CD1c-positive myeloid dendritic cell (primary cell): ENCODE measurements around the gene OR51B2.
"Not testable (repeated sequence)": the region's sequence is repeated elsewhere in the genome, so short reads cannot be mapped to it uniquely, and the experiment has no call there.

Source experiments
- DNase-seq: peaks from one replicate; pipeline ENCODE4 v3.0.0-alpha.2; 2016; ENCODE audit errors: extremely low spot score

The OR51B2 gene, protein sequence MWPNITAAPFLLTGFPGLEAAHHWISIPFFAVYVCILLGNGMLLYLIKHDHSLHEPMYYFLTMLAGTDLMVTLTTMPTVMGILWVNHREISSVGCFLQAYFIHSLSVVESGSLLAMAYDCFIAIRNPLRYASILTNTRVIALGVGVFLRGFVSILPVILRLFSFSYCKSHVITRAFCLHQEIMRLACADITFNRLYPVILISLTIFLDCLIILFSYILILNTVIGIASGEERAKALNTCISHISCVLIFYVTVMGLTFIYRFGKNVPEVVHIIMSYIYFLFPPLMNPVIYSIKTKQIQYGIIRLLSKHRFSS

DNA sequence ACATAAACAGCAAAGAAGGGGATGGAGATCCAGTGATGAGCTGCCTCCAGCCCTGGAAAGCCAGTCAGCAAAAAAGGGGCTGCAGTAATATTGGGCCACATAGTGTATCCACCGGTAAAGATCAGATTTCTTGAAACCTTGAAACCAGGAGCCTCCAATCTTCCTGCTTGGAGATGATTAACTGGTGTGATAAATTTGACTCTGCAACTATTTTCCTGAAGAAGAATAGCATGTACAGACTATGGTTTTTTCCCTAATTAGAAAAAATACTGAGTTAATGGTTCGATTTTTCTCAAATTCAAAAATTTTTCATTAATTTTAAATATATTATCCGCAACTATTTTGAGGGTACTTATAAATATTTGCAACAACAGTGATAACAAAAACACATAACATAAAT, at the start of gene OR51B2:
TSS of gene OR51B2 (minus strand) at position 101 of the 400 bp plus-strand sequence. CDS start at position 101, 0 bp downstream.
- DNase-seq, result no peak

DNA sequence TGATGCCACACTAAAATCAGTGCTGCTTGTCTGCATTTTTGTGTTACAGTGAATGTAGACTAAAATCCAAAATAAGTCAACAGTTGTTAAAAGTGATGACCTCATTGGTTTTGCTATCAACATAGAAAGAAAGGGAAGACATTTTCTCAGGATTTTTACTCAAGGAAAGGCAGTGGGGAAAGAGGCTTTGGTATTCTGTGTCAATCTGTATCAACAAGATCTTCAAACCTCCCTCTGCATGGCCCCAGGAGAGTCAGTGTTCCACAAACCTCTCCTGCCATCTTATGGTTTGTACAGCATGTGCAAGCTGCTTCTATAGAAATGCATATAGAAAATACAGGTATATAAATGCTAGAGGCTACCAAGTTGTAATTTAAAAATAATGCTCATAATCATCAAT, 45.7 kb upstream of the OR51B2 start:
- no peak for DNase-seq

DNA sequence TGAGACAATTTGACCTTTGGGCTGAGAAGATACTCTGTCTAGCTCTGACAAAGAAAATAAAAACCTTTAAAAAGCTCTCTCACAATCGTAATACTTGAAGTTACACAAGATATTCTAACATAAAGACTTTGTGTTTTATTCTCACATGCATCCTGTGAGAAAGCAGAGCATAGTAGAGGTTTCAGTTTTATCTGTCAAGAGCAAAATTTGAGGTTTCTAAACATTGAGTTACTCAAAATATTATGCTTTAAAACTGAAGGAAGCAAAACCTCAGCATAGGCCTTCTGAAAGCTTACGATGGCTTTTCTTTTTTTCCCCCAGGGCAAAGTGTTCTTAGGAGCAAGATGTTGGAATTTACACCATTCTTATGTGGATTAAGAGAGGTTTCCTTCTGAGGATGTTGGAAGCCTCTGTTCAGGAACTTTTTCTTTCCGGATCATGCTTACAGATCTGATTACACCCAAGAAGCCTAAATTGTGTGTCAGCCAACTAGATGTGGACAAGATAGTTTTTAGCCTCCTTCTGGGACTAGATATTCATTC, 44.5 kb upstream of the OR51B2 start:
- DNase-seq, result no peak

DNA sequence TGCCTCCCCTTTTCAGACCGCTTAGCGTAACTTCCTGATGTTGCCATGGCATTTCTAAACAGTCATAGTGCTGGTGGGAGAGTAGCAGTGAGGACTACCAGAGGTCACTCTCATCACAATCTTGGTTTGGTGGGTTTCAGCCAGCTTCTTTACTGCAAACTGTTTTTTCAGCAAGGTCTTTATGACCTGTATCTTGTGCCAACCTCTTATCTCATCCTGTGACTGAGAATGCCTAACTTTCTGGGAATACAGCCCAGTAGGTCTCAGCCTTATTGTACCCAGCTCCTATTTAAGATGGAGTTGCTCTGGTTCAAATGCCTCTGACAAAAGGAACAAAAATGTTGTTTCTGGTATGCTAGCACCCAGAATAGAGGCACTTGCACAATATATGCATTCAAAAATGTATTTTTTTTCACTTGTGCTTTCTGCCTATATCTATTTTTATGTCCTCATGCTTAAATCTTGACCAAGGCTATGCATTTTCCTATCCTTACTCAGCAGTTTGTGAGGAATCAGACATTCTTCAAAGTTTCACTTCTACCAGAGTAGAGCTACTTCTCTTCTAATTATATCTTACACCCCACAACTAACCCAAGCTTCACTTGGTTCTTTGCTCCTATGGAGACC, 43.5 kb upstream of the OR51B2 start:
- DNase-seq, result no peak

DNA sequence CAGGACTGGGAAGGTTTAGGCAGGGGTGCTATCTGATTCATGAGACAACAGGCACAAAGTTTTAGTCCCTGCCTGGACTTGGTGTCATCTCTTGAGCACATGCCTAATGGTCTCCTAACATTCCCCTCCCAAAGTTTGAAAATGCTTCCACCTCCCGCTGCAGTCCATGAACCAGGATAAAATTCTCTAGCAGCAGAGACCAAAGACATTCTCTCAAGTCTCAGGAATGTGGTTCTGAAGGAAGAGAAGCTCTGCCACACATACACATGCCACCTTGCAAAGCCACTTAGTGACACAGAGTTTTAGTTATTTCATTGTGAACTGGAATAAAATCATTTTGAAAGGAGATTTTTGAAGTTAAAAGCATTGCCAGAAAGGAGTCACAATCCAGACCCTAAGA, 42.8 kb upstream of the OR51B2 start:
- no peak for DNase-seq

DNA sequence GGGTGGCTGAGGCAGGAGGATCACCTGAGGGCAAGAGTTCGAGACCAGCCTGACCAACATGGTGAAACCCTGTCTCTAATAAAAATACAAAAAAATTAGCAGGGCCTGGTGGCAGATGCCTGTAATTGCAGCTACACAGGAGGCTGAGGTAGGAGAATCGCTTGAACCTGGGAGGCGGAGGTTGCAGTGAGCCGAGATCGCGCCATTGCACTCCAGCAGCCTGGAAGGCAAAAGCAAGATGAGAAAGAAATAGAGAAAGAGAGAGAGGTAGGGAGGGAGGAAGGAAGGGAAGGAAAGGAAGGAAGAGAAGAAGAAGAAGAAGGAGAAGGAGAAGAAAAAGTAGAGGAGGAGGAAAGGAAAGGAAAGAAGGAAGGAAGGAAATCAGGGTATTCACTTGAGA, 42.3 kb upstream of the OR51B2 start:
- DNase-seq, result not testable (repeated sequence)

DNA sequence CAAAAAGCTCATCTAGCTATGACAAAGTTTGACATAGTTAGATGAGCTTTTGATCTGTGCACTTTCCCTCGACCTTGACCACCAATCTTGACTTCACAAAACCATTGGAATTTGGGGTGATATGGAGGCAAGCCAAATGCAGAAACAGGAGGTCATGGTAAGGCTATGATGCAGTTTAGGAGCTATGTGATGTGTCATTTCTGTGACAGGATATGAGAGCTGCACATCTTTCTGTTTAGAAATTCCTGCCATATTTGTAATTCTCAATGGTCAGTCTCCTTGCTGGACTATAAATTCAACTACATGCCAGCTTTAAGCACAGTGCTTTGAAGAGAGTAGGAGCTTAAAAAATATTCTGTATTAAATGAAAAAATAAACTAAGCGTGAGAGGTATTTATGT, 40.1 kb upstream of the OR51B2 start:
- DNase-seq, result no peak

DNA sequence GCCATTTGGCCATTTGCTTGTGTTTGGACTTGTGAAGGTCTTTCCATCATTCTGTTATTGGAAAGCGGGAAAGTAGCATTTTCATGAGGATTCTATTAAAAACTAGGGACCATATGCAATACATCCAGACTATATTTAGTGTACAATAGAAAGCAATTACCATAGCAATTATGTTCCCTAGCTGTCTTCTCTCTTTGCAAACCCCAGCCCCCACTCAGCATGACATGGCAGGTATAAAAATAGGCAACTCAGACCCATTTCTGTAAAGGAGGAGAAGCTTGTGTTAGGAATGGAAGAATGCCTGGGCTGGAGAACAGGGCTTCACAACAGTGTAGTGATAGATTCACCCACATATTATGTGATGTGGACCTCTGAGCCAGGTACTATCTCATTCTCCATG, 39.6 kb upstream of the OR51B2 start:
- DNase-seq, result no peak

DNA sequence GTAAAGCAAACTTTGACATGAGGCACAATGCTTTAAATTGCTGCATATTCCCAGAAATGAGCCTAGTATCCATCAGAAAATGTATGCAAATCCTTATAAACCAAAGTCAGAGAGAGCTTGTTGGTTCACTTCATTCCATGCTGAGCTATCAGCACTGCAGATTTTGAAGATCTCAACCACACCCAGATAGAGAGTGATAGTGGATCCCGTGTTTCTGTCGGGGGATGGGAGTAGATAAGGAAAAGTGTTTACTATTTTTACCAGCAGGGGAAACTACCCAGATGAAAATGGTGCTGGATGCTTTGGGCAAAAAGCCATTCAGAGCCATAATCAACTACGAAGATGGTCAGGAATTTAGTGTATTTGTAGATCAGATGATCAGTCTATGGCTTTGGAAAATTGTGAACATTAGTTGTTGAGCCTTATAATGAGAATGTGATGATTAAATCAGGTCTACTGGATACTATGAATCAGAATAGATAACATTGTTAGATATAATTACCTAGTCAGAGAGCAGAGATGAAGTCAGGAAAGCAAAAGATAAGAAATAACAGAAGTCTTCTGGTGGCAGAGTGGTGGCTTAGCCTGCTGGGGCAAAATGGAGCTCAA, 38.0 kb upstream of the OR51B2 start:
- DNase-seq, result no peak

DNA sequence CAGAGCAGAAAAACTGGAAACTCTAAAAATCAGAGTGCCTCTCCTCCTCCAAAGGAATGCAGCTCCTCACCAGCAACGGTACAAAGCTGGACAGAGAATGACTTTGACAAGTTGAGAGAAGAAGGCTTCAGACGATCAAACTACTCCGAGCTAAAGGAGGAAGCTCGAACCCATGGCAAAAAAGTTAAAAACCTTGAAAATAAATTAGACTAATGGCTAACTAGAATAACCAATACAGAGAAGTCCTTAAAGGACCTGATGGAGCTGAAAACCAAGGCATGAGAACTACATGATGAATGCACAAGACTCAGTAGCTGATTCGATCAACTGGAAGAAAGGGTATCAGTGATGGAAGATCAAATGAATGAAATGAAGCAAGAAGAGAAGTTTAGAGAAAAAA, 31.9 kb upstream of the OR51B2 start:
- not testable (repeated sequence) for DNase-seq

DNA sequence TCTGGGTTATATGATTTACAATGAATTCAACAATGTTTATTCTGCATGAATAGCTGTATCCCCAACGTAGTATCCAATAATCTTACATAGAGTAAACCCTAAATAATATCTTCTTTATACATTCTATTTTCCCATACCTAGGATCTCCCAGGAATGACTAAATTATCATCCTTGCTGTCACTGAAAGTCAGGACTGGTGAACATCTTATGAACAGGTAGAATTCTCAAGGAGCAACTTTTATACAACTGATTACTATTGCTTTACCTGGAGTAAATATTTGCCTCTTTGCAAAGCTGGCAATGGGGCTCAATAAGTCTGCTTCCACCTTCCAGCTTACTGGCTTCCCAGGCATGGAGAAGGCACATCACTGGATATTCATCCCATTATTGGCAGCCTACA, 27.1 kb upstream of the OR51B2 start, which contains the start of gene OR51B6:
TSS of gene OR51B6 (plus strand) at position 301 of the 400 bp plus-strand sequence. CDS start at position 301, 0 bp downstream.
- no peak for DNase-seq

DNA sequence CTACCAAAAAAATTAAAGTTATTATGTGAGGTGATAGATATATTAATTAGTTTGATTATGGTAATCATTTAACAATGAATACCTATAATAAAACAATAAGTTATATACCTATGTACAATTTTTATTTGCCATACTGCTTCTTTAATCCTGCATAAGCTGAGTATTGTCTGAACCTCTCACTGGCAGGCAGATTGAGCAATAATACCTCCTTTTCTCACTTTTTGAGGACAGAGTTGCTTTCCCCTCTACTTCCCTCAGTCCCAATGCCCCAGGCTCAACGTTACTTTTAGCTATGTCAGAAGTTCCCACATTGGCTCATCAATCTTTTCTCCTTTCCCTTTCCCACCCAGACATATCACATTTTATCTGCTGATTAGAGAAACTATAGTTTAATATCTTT, 25.5 kb upstream of the OR51B2 start:
- no peak for DNase-seq

DNA sequence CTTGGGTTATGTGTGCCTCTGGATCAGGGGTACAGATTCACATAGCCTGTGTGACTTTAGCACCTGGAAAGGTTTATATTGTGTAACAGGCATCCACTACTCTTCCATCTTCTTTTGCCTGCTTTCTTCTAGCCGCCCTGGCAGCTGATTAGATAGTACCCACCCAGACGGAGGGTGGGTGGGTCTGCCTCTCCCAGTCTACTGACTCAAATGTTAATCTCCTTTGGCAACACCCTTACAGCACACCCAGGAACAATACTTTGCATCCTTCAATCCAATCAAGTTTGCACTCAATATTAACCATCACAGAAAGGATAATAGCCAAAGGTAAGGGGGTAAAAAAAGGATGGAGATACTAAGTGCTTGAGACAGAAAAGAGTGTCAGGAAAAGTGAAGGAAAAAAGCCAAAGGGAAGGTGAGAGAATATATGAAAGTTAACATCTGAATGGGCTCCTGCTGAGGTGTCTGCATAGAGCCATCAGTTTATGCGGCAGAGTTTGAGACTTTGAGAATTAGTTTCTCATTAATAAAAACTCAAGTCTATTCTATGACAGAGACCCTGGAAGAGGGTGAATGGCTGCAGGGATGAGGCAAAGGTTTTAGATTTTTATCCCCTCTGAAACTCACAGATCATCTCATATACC, 24.6 kb upstream of the OR51B2 start:
- no peak for DNase-seq

DNA sequence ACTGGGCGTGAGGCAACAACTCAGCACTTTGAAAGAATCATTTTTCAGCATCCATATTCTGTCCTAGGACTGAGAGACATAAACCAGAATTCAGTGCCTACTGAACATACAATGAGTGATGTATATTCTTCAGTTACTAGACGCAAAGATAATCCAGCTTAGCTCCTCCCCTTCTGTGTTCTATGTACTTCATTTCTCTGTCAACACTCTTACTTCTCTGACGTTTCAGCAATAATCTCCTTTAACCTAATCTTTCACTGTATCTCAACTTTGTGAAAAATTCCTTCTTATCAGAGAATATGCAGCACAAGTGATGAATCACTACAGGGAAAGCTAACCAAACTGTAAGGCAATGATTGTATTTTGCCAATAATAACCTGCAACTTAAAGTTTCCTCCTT, 21.7 kb upstream of the OR51B2 start:
- DNase-seq, result no peak

DNA sequence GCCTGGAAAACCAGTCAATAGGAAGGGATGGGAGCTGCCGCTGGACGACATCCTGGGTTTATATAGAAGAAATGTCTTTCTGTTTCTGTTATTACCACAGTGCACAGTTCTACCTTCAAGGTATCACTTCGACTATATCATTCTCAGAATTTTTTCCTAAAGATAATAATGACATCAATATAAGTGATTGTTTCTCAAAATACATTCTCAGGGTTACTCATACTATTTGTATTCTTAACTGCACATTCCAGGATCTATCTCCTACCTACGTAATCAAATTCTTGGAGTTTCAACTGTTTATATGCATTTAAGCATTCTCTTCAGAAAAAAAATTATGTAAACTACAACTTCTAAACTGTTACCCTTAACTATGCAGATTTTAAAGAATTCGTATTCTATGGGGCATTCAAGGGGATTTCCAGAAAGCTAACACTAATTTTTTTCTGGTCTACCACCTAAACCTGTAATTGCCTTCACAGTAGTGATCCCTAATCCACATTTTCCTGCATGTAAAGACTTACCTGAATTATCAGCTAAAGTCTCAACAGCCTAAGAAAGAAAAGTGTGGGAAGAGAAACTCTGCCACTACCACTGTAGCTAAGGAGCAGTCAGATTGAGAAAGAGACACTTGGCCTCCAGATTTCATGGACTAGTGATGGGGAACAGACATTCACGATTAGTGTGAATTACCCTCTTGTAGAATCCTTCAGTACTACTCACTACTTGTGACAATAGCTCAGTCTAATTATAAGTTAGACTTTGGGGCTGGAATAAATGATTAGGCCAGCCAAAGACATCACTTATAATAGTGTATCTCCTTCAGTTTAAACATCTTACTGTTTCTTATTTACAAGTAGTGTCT, 19.6 kb upstream of the OR51B2 start, which contains the start of gene OR51B5:
TSS of gene OR51B5 (minus strand) at position 51 of the 862 bp plus-strand sequence. CDS start at position 51, 0 bp downstream.
- no peak for DNase-seq

DNA sequence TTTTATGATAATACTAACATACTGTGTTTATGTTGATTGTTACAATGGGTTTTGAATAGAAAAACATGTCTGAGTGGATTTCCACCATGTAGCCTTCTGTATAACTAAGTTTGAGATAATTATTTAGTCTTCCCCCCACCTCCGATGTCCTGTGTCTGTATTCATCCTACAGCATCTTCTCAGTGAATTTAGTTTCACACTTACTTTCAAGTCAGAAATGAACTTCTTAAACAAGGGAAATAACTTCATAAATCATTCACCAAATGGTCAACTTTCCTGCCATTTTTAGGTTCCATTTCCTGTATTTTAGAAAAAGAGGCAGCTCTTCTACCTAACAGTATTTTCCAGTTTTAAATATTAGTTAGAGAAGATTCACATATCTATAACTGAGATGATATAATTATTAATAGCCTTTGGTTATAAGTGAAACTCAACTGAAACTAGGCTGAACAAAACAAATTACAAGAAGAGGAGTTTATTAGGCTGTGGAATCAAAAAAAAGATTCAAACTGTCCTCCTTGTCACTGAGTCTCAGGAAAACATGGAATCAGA, 15.8 kb upstream of the OR51B2 start:
- no peak for DNase-seq

DNA sequence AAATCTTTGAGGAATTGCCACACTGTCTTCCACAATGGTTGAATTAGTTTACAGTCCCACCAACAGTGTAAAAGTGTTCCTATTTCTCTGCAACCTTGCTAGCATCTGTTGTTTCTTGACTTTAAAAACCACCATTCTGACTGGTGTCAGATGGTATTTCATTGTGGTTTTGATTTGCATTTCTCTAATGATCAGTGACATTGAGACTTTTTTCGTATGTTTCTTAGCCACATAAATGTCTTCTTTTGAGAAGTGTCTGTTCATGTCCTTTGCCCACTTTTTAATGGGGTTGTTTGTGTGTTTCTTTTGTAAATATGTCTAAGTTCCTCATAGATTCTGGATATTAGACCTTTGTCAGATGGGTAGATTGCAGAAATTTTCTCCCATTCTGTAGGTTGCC, 13.2 kb upstream of the OR51B2 start:
- DNase-seq, result not testable (repeated sequence)

DNA sequence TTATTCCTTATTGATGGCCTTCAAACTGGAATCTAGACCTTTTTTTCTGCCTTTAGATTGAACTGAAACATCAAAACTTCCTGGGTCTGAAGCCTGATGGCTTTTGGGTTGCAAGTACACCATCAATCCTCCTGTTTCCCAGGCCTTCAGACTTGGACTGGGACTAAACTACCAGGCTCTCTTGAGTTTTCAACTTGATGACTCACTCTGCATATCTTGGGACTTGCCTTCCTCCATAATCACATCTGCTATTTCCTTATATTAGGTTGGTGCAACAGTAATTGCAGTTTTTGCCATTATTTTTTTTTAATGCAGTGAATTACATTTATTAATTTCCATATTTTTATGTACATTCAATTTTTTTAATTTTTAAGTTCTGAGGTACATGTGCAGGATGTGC, 12.2 kb upstream of the OR51B2 start:
- DNase-seq, result no peak

DNA sequence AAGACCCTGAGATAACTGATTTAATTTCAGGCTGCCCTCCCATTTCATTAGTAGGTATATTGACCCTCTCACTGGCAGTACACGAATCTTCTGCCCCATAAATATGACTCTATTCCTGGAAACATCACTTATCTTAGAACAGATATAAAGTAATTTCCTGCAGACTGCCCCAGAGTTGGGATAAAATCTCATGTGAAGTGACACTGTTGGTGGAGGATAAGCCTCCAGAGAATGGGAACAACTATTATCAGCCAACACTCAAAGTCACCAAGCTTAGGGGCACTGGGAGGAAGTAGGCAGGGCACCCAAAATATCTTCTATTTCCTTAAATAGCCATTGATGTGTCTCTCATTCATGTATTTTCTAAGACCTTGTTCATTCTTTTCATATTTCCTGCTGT, 11.1 kb upstream of the OR51B2 start:
- no peak for DNase-seq

DNA sequence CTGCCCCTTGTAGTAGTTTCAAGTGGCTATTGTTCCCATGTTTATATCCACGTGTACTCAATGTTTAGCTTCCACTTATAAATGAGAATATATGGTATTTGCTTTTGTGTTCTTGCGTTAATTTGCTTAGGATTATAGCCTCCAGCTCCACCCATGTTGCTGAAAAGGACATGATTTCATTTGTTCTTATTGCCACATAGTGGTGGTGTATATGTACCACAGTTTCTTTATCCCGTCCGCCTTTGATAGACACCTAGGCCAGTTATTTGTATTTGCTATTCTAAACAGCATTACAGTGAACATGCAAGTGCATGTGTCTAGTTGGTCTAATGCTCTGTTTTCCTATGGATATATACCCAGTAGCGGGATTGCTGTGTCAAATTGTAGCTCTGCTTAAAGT, 6.8 kb downstream of the OR51B2 start:
- no peak for DNase-seq
